Measurements from ENCODE around the gene ZNF236.

- no peak for TF ChIP-seq POLR2A (IDR thresholded peaks at IDR 0.05)
- TF ChIP-seq CTCF (IDR thresholded peaks at IDR 0.05) = no peak
- no peak for TF ChIP-seq EP300 (IDR thresholded peaks at IDR 0.05)
Measured at GRCh38 chr18:76878426-76878825, 56.1 kb downstream of the ZNF236 start.

All from tibial nerve (tissue), 4 donors.